Epithelial cell of esophagus (primary cell): ENCODE data around the gene TIGD3.

Experiments used
- DNase-seq: peaks from one replicate; pipeline ENCODE4 v3.0.0; 2010; ENCODE audit warnings: low read depth
- H3K4me3 ChIP-seq: 2 replicates; pipeline ENCODE4 v1.5.1; 2011; ENCODE audit warnings: mild to moderate bottlenecking, low read length, control low read depth
- CTCF ChIP-seq: IDR thresholded peaks from 2 replicates; pipeline ENCODE4 v1.5.1; 2011; ENCODE audit warnings: low read depth, mild to moderate bottlenecking, low read length, control low read depth, inconsistent platforms; ENCODE audit not compliant: insufficient read depth; ENCODE audit errors: missing control alignments

Gene TIGD3

GRCh38 chr11:65390099-65390941, 35.8 kb downstream of the TIGD3 start:
- H3K4me3 ChIP-seq, result peak overlapping the region; percentile 96
- DNase-seq, result no peak
- no peak for TF ChIP-seq CTCF

- peak overlapping the region; percentile 96 for H3K4me3 ChIP-seq
- no peak for TF ChIP-seq CTCF
- no peak for DNase-seq
Measured at GRCh38 chr11:65390996-65391395, 36.4 kb downstream of the TIGD3 start.

- no peak for TF ChIP-seq CTCF
- DNase-seq, result no peak
- H3K4me3 ChIP-seq, result no peak overlapping the region
Measured at GRCh38 chr11:65392186-65392829, 37.8 kb downstream of the TIGD3 start.

GRCh38 chr11:65392899-65393298, 38.3 kb downstream of the TIGD3 start:
- no peak for DNase-seq
- TF ChIP-seq CTCF, result no peak
- no peak overlapping the region for H3K4me3 ChIP-seq

GRCh38 chr11:65393513-65394079, 39.0 kb downstream of the TIGD3 start:
- DNase-seq, result no peak
- no peak overlapping the region for H3K4me3 ChIP-seq
- no peak for TF ChIP-seq CTCF

- no peak for TF ChIP-seq CTCF
- H3K4me3 ChIP-seq, result no peak overlapping the region
- DNase-seq, result no peak
Measured at GRCh38 chr11:65394125-65394536, 39.6 kb downstream of the TIGD3 start.
